ENCODE results near the gene CRB1. TPM values are rescaled to one million over a fixed set of nuclear protein-coding genes. Genes with fewer than 3 reads are reported as not detected.

The CRB1 gene
- total RNA-seq (under 1 TPM; 0.48 to 0.55 TPM), polyA plus RNA-seq (under 1 TPM; 0.03 to 0.12 TPM)
- long read RNA-seq, donor 1 = 0 reads
- long read RNA-seq, donor 2 = 0 reads
- long read RNA-seq, donor 3 = 0 reads
- long read RNA-seq, donor 4 = 0 reads
- long read RNA-seq, donor 5 = 0 reads

GRCh38 chr1:197268012-197268411, at the start of gene CRB1:
Gene CRB1 (plus strand): TSS chr1:197268252. CDS start chr1:197268413, 161 bp downstream.
- H3K9ac ChIP-seq (ENCODE audit: insufficient read depth in 1 of 2, low read length in 2 of 2) = no peak within 1 kb of the TSS
- no peak for TF ChIP-seq CTCF (IDR thresholded peaks at IDR 0.05; ENCODE audit: control extremely low read depth, extremely low read depth)
- no peak within 1 kb of the TSS for H3K27ac ChIP-seq (ENCODE audit: low read depth in 1 of 2, low read length in 1 of 2)
- H3K36me3 ChIP-seq (ENCODE audit: control insufficient read depth in 4 of 4, insufficient read depth in 4 of 4, low read length in 4 of 4) = no peaks in the 10 kb centered on the region
- H3K4me3 ChIP-seq = no peak within 1 kb of the TSS
- H3K27me3 ChIP-seq (ENCODE audit: control insufficient read depth in 3 of 3, insufficient read depth in 3 of 3, low read length in 2 of 3) = no peaks in the 10 kb centered on the region
- DNase-seq = peak in 2 of 3 donors; percentile 28 to 40
- ATAC-seq (ENCODE audit: insufficient read depth, low FRiP score) = no peak
- WGBS, 2 donors = 47 to 53% methylated on average over 4 of the region's 4 CpGs
- peaks cover 0 to 3% (median 0%) of the 10 kb centered on the region in 5 donors for H3K4me1 ChIP-seq (ENCODE audit: control insufficient read depth in 5 of 5, insufficient read depth in 5 of 5, low read length in 5 of 5)
- no peaks in the 10 kb centered on the region for H3K9me3 ChIP-seq (ENCODE audit: control insufficient read depth in 4 of 4, insufficient read depth in 3 of 4, low read length in 3 of 4)

- no peaks in the 10 kb centered on the region for H3K9me3 ChIP-seq (ENCODE audit: control insufficient read depth in 4 of 4, insufficient read depth in 3 of 4, low read length in 3 of 4)
- H3K4me1 ChIP-seq (ENCODE audit: control insufficient read depth in 5 of 5, insufficient read depth in 5 of 5, low read length in 5 of 5) = no peaks in the 10 kb centered on the region
- no peaks in the 10 kb centered on the region for H3K36me3 ChIP-seq (ENCODE audit: control insufficient read depth in 4 of 4, insufficient read depth in 4 of 4, low read length in 4 of 4)
- no peak overlapping the region for H3K9ac ChIP-seq (ENCODE audit: insufficient read depth in 1 of 2, low read length in 2 of 2)
- H3K4me3 ChIP-seq = no peak overlapping the region
- no peak for ATAC-seq (ENCODE audit: insufficient read depth, low FRiP score)
- H3K27me3 ChIP-seq (ENCODE audit: control insufficient read depth in 3 of 3, insufficient read depth in 3 of 3, low read length in 2 of 3) = no peaks in the 10 kb centered on the region
- no peak overlapping the region for H3K27ac ChIP-seq (ENCODE audit: low read depth in 1 of 2, low read length in 1 of 2)
- DNase-seq = no peak
- TF ChIP-seq CTCF (IDR thresholded peaks at IDR 0.05; ENCODE audit: control extremely low read depth, extremely low read depth) = no peak
Measured at GRCh38 chr1:197218857-197219256, 49.2 kb upstream of the CRB1 start.

GRCh38 chr1:197222025-197222685, 45.9 kb upstream of the CRB1 start:
- no peak for ATAC-seq (ENCODE audit: insufficient read depth, low FRiP score)
- Histone ChIP-seq H3K4me1 (ENCODE audit: control insufficient read depth in 5 of 5, insufficient read depth in 5 of 5, low read length in 5 of 5) (peaks cover 0 to 12% (median 3%) of the 10 kb centered on the region in 5 donors), H3K9ac (ENCODE audit: insufficient read depth in 1 of 2, low read length in 2 of 2) (no peak overlapping the region), H3K27me3 (ENCODE audit: control insufficient read depth in 3 of 3, insufficient read depth in 3 of 3, low read length in 2 of 3) (no peaks in the 10 kb centered on the region), H3K27ac (ENCODE audit: low read depth in 1 of 2, low read length in 1 of 2) (no peak overlapping the region), H3K36me3 (ENCODE audit: control insufficient read depth in 4 of 4, insufficient read depth in 4 of 4, low read length in 4 of 4) (no peaks in the 10 kb centered on the region), H3K4me3 (no peak overlapping the region), H3K9me3 (ENCODE audit: control insufficient read depth in 4 of 4, insufficient read depth in 3 of 4, low read length in 3 of 4) (no peaks in the 10 kb centered on the region)
- TF ChIP-seq CTCF (IDR thresholded peaks at IDR 0.05; ENCODE audit: control extremely low read depth, extremely low read depth) = no peak
- WGBS, 2 donors = 88 to 92% methylated on average over 21 of the region's 21 CpGs
- DNase-seq = peak in 1 of 3 donors; percentile 43

All from lung (tissue), 16 donors.